Mammary epithelial cell (primary cell): ENCODE results near the gene PDE6A.

Source experiments
- EZH2 ChIP-seq: IDR thresholded peaks from 2 replicates; pipeline ENCODE4 v1.6.1; 2012; ENCODE audit warnings: low read length, inconsistent platforms, borderline replicate concordance
- TF ChIP-seq, protein P1 (sequence below), 2 donors: IDR thresholded peaks in 1 of 2; conservative IDR thresholded peaks in 1 of 2; 2 replicates each; pipeline ENCODE4 v1.5.1; 2011 to 2012; ENCODE audit warnings: inconsistent platforms in 2 of 2, low read length in 2 of 2, mild to moderate bottlenecking in 2 of 2, control low read depth in 1 of 2, low read depth in 1 of 2; ENCODE audit not compliant: insufficient read depth in 1 of 2; ENCODE audit errors: extremely low read depth in 1 of 2

DNA sequence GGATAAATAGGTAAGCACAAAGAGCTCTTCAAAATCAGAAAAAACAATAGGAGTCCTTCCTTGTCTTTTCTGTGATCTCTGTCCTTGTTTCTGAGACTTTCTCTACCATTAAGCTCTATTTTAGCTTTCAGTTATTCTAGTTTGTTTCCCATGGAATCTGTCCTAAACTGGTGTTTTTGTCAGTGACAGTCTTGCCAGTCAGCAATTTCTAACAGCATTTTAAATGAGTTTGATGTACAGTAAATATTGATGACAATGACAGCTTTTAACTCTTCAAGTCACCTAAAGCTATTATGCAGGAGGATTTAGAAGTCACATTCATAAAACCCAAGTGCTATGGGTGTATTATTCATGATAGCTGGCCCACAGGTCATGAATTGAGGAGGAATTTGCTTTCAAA lies 37.9 kb upstream of the PDE6A start:
- TF ChIP-seq, protein P1, sequence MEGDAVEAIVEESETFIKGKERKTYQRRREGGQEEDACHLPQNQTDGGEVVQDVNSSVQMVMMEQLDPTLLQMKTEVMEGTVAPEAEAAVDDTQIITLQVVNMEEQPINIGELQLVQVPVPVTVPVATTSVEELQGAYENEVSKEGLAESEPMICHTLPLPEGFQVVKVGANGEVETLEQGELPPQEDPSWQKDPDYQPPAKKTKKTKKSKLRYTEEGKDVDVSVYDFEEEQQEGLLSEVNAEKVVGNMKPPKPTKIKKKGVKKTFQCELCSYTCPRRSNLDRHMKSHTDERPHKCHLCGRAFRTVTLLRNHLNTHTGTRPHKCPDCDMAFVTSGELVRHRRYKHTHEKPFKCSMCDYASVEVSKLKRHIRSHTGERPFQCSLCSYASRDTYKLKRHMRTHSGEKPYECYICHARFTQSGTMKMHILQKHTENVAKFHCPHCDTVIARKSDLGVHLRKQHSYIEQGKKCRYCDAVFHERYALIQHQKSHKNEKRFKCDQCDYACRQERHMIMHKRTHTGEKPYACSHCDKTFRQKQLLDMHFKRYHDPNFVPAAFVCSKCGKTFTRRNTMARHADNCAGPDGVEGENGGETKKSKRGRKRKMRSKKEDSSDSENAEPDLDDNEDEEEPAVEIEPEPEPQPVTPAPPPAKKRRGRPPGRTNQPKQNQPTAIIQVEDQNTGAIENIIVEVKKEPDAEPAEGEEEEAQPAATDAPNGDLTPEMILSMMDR (conservative IDR thresholded peaks at IDR 0.05 in 1 of 2, IDR thresholded peaks at IDR 0.05 in 1 of 2; ENCODE audit: extremely low read depth in 1 of 2, insufficient read depth in 1 of 2, low read depth in 1 of 2, low read length in 2 of 2): no peak
- TF ChIP-seq EZH2: no peak
